GM21529 (cell line): Measurements from ENCODE around the gene SCD5.
A peak's percentile ranks its signal among the peaks of the same experiment; 100 is the strongest.

Source experiments
- ATAC-seq: cut with Tn5 transposase; IDR thresholded peaks from one replicate; pipeline ENCODE4 v1.9.1; 2021; ENCODE audit not compliant: unreplicated experiment

The SCD5 gene

DNA sequence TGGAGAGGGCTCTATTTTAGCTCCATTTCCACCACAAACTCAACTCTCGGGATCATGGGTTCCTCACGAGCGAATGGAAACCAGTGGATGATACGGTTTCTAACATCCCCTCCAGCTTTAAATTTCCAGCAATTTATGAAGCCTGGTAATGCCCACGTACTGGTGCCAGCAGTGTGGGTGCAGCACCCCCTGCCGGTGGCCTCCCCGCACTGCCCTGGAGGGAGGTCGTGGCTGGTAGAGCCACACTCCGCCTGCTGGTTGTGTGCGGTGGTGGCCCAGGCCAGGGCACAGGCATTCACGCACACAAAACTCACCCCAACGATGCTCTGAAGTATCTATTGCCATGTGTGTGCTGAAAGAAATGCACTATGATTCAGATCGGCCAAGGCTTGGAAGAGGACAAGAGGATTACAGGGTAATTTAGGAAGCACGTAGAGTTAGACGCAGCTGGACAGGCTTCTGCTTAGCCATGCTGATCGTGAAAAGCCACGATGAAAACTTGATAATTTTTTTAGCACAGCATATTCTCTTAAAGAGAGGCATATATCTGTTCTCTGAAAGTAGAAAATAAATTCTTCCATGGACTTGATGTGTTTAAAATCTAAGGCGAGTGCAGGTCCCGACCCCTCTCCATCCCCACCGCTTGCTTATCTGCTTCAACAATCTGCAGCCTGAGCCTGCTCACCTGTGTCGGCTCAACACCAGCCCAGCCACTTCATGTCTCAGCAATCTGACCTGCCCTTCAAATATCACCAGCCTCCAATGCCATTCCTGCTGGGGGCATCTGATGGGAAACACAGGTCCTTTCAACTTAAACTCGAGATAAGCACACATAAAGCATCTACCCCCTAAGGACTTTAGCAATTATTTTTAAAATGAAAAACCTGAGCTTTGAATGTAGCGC is 59.1 kb downstream of the SCD5 start:
- ATAC-seq: peak; percentile 99

DNA sequence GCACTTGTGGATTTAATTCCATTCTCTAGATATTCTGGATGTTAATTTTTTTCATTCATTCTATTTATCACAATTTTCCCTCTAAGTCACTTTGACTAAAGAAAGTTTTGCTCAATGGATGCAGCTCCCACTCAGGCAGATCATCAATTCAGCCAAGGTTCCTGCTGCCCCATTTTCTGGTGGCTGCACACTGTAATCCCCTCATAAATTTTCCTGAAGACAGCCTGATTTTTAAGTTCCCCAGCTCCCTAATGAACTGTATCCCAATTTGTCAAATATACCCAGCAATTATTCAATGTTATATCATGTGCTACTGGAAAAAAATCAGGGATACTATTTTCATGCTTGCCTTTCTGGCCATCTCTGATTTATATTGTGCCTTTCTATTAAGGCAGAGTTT is 61.2 kb downstream of the SCD5 start:
- no peak for ATAC-seq

DNA sequence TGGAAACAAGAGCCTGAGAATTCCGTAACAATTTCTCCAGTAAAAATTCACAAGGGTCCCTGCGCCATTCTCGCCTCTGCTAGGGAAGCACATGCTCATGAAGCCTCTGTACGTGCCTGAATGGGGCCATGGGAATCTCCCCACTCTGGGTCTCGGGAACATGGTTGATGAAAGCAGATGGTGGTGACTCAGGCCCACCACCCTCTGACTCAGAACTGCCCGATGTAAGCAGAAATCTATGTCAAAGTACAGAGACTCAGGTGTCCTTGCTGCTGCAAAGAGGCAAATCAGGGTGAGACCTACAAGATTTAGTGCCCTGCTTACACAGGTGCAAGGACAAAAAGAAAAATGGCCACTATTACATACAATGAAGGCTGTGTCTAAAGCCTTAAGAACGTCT is 65.0 kb downstream of the SCD5 start:
- no peak for ATAC-seq

DNA sequence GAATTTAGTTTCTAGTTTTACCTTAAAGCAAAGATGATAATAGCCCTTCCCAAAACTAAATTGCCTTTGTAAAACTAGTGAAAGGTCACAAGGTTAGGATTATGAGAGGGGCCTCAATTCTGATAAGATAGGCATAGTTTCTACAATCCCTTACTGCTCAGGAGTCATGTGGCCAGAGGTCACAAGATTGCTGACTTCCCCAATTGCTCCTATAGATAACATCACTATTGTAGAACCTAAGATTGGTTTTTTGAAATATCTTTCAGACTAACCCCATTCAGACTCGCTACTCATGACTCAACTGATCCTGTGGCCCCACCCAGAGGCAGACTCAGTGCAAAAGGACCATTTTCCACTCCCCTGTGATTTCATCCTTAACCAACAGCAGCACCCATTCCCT is 70.3 kb downstream of the SCD5 start:
- no peak for ATAC-seq

DNA sequence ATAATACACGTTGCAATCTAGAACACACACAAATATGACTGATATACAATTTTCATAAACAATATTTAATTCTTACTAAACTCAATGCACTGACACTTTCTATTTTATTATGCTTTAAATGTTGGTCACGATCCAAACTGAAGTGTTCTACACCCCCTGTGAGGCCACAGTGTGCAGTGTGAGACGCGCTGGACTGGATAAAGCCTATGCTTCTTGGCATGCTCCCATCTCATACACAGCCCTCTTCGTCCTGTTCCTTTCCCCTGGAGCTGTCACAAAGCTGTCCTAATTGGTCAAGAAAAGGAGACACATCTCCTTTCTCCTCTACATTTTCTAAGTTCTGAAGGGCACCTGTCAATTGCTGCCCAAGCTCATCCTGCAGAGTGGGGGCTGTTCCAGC is 72.0 kb downstream of the SCD5 start:
- ATAC-seq: no peak

- ATAC-seq: peak; percentile 56
Measured at GRCh38 chr4:82721819-82722423, 76.7 kb downstream of the SCD5 start.

DNA sequence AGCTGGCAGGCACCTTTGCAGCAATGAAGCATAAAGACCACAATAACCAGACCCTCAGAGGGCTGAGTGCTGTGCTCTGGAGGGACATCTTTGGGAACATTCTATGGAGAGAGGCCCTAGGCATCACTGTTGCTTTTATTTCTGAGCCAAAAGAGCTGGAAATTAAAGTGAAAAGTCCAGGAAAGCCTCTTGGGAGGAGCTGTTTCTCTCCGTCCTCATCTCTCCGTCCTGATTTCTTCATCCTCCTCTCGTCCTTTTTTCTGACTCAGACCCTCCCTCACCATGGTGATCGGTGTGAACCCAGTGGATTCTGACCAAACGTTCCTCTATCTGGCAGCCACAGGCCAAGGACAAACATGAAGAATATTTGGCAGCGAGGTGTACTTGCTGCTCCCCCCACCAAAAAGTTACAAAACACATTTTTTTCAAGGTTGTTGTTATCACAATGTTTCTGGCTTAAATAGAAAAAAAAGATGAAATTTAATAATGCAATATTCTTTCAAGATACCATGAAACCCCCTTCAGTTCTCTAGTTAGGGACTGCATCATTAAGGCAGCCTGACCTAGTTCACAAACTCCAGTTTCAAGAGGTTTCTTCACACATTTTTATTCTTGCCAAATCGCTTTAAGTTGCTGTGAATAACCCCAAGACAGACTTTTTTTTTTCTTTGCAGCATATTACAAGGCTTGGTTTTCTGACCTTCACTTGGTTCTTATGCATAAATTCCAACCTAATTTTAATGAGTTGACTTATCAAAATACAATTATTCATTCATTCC is 80.2 kb downstream of the SCD5 start:
- ATAC-seq: no peak

- ATAC-seq: no peak
Measured at GRCh38 chr4:82715731-82716617, 82.6 kb downstream of the SCD5 start.

- no peak for ATAC-seq
Measured at GRCh38 chr4:82713856-82714255, 84.7 kb downstream of the SCD5 start.

DNA sequence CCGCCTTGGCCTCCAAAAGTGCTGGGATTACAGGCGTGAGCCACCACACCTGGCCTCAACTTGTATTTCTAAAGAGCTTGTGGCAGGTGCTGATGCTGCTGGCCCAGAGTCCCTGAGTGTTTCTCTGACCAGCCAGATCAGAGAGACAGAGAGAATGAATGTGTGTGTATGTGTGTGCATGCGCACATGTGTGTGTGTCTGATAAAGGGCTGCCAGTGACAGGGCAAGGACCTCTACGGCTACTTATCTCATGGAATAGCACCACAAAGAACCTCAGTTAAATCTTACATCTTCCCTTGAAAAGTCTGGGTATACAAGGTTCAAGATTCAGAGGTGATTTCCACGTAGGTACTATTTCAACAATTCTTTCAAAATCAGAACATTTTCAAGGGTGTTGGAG is 86.0 kb downstream of the SCD5 start:
- no peak for ATAC-seq

- no peak for ATAC-seq
Measured at GRCh38 chr4:82711158-82711785, 87.3 kb downstream of the SCD5 start.

- no peak for ATAC-seq
Measured at GRCh38 chr4:82710197-82710929, 88.2 kb downstream of the SCD5 start.

GRCh38 chr4:82708982-82709381 is 89.6 kb downstream of the SCD5 start:
- ATAC-seq: no peak

- ATAC-seq: no peak
Measured at GRCh38 chr4:82706349-82707000, 92.1 kb downstream of the SCD5 start.

GRCh38 chr4:82705928-82706300 is 92.7 kb downstream of the SCD5 start:
- no peak for ATAC-seq

DNA sequence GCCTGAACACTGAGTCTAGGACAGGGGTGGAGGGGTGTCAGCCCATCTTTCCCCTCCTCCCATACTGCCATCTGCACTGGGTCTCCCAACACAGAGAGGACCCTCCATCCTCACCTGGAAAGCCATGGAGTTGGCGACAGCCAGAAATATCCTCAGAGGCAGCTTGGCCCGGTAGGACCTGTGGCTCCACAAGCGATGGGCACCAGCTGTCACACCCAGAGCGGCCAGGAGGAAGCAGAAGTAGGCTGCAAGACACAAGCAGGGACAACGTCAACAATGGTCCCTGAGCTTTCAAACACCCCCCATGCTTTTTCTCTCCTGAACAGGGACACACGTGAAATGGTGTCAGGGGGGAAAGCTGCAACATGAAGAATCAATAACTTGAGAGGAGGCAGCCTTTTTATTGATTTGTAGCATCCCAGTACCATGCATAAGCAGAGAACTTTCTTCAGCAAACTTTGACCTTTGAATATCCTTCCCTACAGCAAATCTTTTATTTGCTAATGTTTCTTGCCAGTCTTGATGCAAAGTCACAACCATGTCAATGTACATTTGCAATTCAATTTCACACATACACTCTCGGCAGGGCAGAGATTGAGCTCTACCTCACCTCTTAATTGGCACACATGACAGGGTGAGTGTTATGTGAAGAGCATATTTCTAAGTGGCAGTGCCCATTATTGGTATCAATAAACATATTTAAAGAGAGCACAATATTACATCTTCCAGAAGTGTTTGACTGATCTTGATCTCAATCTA is 93.2 kb downstream of the SCD5 start:
- no peak for ATAC-seq

DNA sequence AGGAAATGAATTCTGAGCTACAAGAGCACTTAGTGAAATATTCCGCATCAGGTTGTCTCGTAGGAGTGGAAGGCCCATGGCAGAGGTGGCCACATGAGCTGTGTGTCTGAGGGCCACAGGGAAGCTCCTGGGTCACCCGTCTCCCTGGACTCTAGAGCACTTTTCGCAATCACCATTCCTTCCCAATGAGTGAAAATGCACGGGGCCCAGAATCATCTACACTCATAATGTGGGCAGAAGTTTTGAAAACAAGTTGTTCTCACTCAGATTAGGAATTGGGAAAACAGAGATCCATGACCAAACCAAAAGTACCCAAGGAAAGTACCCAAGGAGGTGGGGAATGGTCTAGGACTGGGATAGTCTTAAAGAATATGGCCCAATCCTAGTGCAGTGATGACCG is 94.4 kb downstream of the SCD5 start:
- no peak for ATAC-seq

DNA sequence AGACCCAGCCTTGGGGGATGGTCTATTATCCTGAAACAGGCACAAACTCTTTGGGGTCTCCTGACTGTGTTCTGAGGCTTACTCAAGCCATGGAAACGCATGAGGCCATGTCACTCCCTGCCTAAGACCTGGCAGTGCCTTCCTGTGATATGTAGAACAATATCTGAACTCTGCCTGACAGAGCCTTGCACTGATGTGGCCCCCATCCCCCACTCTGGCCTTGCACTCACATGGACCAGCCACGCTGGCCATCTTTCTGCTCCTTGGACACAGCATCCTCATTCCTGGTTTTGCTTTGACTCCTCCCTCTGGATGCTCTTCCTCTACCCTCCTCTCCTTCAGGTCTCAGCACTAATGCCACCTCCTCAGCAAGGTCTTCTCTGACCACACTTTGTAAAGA is 100.2 kb downstream of the SCD5 start:
- ATAC-seq: no peak

- no peak for ATAC-seq
Measured at GRCh38 chr4:82697561-82697960, 101.0 kb downstream of the SCD5 start.
